Upper lobe of left lung (tissue), 6 donors: ENCODE data around the gene OR10AD1. TPM values are rescaled to one million over a fixed set of nuclear protein-coding genes. Genes with fewer than 3 reads are reported as not detected.

Experiments used
- ATAC-seq, 2 donors: fragments of 200-7000 bp; cut with Tn5 transposase; one replicate each; pipeline ENCODE4 v1.9.1; 2022; ENCODE audit warnings: mild to moderate bottlenecking in 2 of 2, moderate library complexity in 2 of 2; ENCODE audit not compliant: low FRiP score in 2 of 2
- DNase-seq, 2 donors: peaks; one replicate each; pipeline ENCODE4 v3.0.0-alpha.2; 2019 to 2020
- H3K27ac ChIP-seq, 4 donors: fragments of 200-600 bp; sonication (generic); one replicate each; pipeline ENCODE4 v1.5.1; 2016 to 2019
- H3K27me3 ChIP-seq, 4 donors: fragments of 200-600 bp; sonication (generic); one replicate each; pipeline ENCODE4 v1.5.1; 2017 to 2019
- H3K36me3 ChIP-seq, 4 donors: fragments of 200-600 bp; sonication (generic); one replicate each; pipeline ENCODE4 v1.5.1; 2016 to 2019
- H3K4me1 ChIP-seq, 4 donors: fragments of 200-600 bp; sonication (generic); one replicate each; pipeline ENCODE4 v1.5.1; 2018 to 2019
- H3K4me3 ChIP-seq, 4 donors: fragments of 200-600 bp; sonication (generic); one replicate each; pipeline ENCODE4 v1.5.1; 2017 to 2019; ENCODE audit warnings: mild to moderate bottlenecking in 2 of 4, moderate library complexity in 1 of 4
- H3K9me3 ChIP-seq, 4 donors: fragments of 200-600 bp; sonication (generic); one replicate each; pipeline ENCODE4 v1.5.1; 2018 to 2019
- CTCF ChIP-seq, 6 experiments: fragments of 450-650 bp in 4 of 6; fragments of 200-600 bp in 2 of 6; sonication (generic) in 2 of 6; IDR thresholded peaks; one replicate each; pipeline ENCODE4 v1.5.1; 2016 to 2019; ENCODE audit warnings: antibody characterized with exemption in 6 of 6
- EP300 ChIP-seq, 4 donors: sonication (generic); formaldehyde crosslinking; IDR thresholded peaks; one replicate each; pipeline ENCODE4 v1.5.1; 2017; ENCODE audit warnings: antibody characterized with exemption in 4 of 4, control low read depth in 2 of 4
- POLR2A ChIP-seq, 4 donors: fragments of 450-650 bp; IDR thresholded peaks; one replicate each; pipeline ENCODE4 v1.5.1; 2016 to 2017; ENCODE audit warnings: antibody characterized with exemption in 4 of 4, mild to moderate bottlenecking in 2 of 4
- POLR2AphosphoS5 ChIP-seq, 2 donors: sonication (generic); formaldehyde crosslinking; IDR thresholded peaks; one replicate each; pipeline ENCODE4 v1.5.1; 2017; ENCODE audit warnings: antibody characterized with exemption in 2 of 2
- WGBS, 2 donors: methylation state at CpG; one replicate each; pipeline ENCODE4 v1.1.5; 2017 to 2018; 5-methylcytosine and 5-hydroxymethylcytosine counted together
- total RNA-seq, 6 donors: library from RNA; depleted of rRNA in 4 of 6; stranded (reverse); fragments of >200 nt in 4 of 6; gene quantifications; one replicate each; pipeline versions ENCODE4 v1.1.0 to v1.2.1, GENCODE V29; 2016 to 2021
- donor health status: DM: no; HTN: no; CAD: no; lungs with moderate emphysema.
- donor health status: DM: no; HTN: yes; CAD: no; lungs with severe emphysema.

The OR10AD1 gene
- total RNA-seq, 6 donors from 2014 or later, result not detected

- Histone ChIP-seq H3K9me3 (no peaks in the 10 kb centered on the region), H3K27ac (no peak overlapping the region), H3K4me1 (peaks cover 0 to under 1% (median 0%) of the 10 kb centered on the region in 4 donors), H3K36me3 (no peaks in the 10 kb centered on the region), H3K27me3 (no peaks in the 10 kb centered on the region), H3K4me3 (no peak overlapping the region)
- TF ChIP-seq POLR2A (IDR thresholded peaks at IDR 0.05), result no peak
- no peak for TF ChIP-seq POLR2AphosphoS5 (IDR thresholded peaks at IDR 0.05)
- TF ChIP-seq CTCF (IDR thresholded peaks at IDR 0.05), result no peak
- ATAC-seq, result no peak
- DNase-seq, result no peak
- 68 to 73% methylated on average over 5 of the region's 5 CpGs for WGBS, 2 donors
Measured at GRCh38 chr12:48163150-48163747, 39.8 kb downstream of the OR10AD1 start.

DNA sequence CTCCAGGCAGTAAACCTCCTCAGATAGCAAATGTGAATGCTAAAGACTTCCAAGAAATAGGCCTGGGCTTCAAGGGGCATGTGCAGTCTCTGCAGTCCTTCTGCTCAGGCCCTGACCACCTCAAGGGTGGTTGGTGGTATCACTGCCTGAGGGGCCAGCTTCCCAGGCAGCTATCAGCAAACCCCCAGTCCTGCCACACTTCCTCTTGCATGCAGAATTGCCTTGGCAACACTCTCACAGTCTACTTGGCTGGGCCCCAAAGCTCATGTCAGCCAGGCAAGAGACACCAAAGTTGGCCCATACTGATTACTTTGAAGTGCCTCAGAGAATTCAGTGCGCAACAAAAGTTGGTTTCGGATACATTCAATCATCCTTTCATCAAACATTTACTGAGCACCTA lies 42.3 kb downstream of the OR10AD1 start:
- Histone ChIP-seq H3K36me3 (no peaks in the 10 kb centered on the region), H3K4me1 (peaks cover 6 to 18% (median 8%) of the 10 kb centered on the region in 4 donors), H3K4me3 (no peak overlapping the region), H3K9me3 (no peaks in the 10 kb centered on the region), H3K27ac (no peak overlapping the region), H3K27me3 (no peaks in the 10 kb centered on the region)
- no peak for ATAC-seq
- WGBS, 2 donors, result 34 to 54% methylated on average over 2 of the region's 2 CpGs
- no peak for DNase-seq
- TF ChIP-seq POLR2A (IDR thresholded peaks at IDR 0.05) (no peak), POLR2AphosphoS5 (IDR thresholded peaks at IDR 0.05) (no peak), EP300 (IDR thresholded peaks at IDR 0.05) (no peak), CTCF (IDR thresholded peaks at IDR 0.05) (no peak)

DNA sequence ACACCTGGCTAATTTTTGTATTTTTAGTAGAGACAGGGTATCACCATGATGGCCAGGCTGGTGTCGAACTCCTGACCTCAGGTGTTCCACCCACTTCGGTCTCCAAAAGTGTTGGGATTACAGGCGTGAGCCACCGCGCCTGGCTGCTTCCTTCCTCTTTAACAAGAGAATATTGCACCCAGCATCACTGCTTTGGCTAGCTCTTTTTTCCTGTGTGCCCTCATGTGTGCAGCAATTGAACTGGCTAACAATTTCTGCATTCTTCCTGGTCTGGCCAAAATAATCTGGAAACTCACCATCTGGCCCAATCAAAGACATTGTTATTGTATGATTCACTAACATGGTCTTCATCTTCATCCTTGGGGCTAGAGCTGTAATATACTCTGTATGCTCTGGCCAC lies 43.0 kb downstream of the OR10AD1 start:
- no peak for ATAC-seq
- TF ChIP-seq POLR2AphosphoS5 (IDR thresholded peaks at IDR 0.05) (no peak), POLR2A (IDR thresholded peaks at IDR 0.05) (no peak), CTCF (IDR thresholded peaks at IDR 0.05) (no peak), EP300 (IDR thresholded peaks at IDR 0.05) (no peak)
- H3K4me3 ChIP-seq, result no peak overlapping the region

DNA sequence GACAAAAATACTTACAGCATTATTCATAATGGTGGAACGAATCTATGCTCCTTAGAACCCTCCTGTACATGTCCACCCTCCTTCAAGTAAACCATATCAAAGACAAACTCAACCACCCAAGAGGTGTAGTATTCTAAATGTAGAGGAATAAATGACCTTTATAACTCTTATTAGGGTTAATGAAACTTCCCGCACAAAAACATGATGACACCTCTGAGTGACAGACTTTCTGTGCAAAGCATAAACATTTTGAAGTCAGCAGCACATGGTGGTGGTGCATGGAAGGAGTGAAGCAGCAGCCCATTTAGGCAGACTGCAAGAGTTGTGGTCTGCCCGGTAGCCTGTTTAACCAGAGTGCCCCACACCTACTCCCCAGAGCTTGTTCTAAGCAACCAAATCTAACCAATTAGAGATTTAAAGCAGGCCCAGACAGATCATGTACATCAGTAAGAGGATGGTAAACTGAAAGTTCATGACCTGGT lies 45.2 kb downstream of the OR10AD1 start:
- H3K4me3 ChIP-seq, result peak overlapping the region; percentile 95 to 98 (median 96)
- WGBS, 2 donors, result 58 to 62% methylated on average over 3 of the region's 3 CpGs
- peak overlapping the region; percentile 78 to 91 (median 90) for H3K27ac ChIP-seq
- no peak for DNase-seq
- peaks cover 0 to 6% (median 2%) of the 10 kb centered on the region in 4 donors for H3K36me3 ChIP-seq
- H3K27me3 ChIP-seq, result no peaks in the 10 kb centered on the region
- no peak for ATAC-seq
- no peaks in the 10 kb centered on the region for H3K9me3 ChIP-seq
- peaks cover 6 to 20% (median 9%) of the 10 kb centered on the region in 4 donors for H3K4me1 ChIP-seq
- no peak for TF ChIP-seq POLR2A (IDR thresholded peaks at IDR 0.05)
- TF ChIP-seq CTCF (IDR thresholded peaks at IDR 0.05), result no peak
- TF ChIP-seq POLR2AphosphoS5 (IDR thresholded peaks at IDR 0.05), result no peak
- TF ChIP-seq EP300 (IDR thresholded peaks at IDR 0.05), result no peak

More for the DNA sequence above, 43.0 kb downstream of the OR10AD1 start:
- no peak for DNase-seq
- Histone ChIP-seq H3K36me3 (no peaks in the 10 kb centered on the region), H3K4me1 (peaks cover 6 to 20% (median 9%) of the 10 kb centered on the region in 4 donors), H3K27me3 (no peaks in the 10 kb centered on the region), H3K9me3 (no peaks in the 10 kb centered on the region), H3K27ac (no peak overlapping the region)
- 61 to 87% methylated on average over 5 of the region's 5 CpGs for WGBS, 2 donors
